GM15510 (cell line): Measurements from ENCODE around the gene COL6A1.

ENCODE experiments used
- POLR2A ChIP-seq: IDR thresholded peaks from 3 replicates; pipeline ENCODE4 v1.6.1; 2011; ENCODE audit warnings: borderline replicate concordance; ENCODE audit not compliant: insufficient read length; ENCODE audit errors: extremely low read depth

COL6A1 gene

GRCh38 chr21:45942755-45943629 lies 38.6 kb upstream of the COL6A1 start:
- TF ChIP-seq POLR2A = no peak

DNA sequence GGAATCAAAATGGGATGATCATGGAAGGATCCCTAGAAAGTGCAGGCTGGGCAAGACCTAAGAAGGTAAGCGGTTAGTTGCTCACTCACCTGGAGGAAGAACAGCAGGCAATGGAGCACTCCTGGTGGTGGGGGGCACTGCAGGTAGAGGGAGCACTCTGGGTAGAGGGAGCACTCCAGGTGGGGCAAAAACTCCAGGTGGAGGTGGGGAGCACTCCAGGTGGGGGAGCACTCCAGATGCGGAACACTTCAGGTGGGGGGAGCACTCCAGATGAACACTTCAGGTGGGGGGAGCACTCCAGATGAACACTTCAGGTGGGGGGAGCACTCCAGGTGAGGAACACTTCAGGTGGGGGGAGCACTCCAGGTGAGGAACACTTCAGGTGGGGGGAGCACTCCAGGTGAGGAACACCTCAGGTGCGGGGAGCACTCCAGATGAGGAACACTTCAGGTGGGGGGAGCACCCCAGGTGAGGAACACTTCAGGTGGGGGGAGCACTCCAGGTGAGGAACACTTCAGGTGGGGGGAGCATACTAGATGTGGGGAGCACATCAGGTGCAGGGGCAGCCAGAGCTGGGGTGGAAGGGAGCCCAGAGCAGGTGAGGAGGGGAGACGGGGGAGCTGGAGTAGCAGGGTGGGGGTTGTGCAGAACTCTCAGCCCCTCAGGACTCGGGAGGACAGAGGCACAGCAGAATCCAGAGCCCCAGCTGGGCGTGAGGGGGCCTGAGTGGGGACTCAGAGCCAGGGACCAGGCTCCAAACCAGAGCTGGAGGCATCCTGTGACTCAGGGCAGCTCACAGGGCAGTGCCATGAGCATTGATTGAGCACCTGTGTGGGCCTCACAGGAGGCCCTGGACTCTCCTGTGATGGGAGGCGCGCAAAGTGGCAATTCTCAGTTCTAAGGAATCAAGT lies 37.7 kb upstream of the COL6A1 start:
- no peak for TF ChIP-seq POLR2A

DNA sequence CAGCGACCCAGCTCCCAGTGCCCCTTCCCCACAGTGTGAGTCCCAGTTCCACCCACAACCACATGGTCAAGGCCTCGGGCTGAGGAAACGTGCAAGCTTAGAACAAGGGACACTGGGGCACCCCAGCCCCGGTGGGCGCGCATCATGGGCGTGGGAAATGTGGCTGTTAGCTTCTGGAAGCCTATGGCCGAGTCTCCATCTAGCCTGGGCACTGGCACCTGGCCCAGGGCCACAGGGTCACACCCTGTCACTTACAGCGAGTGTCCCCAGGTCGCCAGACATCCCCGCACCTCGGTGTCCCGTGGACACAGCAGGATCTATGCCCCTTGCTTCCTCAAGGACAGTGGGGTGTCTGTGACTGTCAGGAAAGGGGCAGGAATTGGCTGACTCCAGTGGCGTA lies 37.0 kb upstream of the COL6A1 start:
- no peak for TF ChIP-seq POLR2A

GRCh38 chr21:45945066-45945867 lies 36.3 kb upstream of the COL6A1 start:
- no peak for TF ChIP-seq POLR2A

DNA sequence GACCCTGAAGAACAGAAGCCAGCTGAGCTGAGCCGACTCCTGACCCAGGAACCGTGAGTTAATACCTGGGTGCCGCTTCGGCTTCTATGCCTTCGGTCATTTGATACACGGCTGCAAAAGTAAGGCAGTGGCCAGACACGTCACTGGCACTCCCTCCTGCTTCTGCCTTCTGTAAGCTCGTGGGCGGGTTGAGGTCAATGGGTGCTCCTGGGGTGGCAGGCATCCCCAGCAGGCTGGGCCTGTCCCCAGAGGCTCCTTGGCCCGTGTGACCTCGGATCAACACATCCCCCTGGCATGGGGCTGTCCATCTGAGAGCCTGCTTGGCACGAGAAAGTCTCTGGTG lies 35.7 kb upstream of the COL6A1 start:
- TF ChIP-seq POLR2A = no peak

- no peak for TF ChIP-seq POLR2A
Measured at GRCh38 chr21:45947296-45947695, 34.3 kb upstream of the COL6A1 start.

- no peak for TF ChIP-seq POLR2A
Measured at GRCh38 chr21:45947716-45948255, 33.8 kb upstream of the COL6A1 start.

DNA sequence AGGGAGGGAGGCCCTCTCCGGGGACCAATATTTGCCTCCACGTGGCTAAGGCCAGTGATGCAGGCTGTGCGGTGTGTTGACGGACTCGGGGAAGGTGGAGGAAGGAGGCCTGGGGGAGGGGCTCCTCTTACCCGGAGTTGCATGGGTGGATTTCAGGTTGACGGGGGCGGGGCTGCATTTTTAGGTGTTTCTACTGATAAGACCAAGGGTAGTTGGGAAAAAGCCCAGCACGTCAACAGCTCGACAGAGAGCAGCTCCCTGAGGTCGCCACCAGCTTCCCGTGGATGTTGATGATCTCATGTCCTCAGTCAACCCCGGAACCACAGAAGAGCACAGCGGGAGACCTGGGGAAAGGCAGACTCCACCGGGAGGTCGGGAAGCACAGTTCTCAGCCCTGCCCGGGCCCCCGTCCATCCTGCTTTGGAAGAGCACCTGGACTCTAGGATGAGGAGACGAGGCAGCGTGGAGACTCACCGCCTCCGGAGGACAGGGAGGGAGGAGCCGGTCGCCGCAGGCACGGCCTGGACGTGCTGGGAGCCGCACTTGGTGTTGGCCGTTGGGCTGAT lies 32.9 kb upstream of the COL6A1 start:
- no peak for TF ChIP-seq POLR2A

DNA sequence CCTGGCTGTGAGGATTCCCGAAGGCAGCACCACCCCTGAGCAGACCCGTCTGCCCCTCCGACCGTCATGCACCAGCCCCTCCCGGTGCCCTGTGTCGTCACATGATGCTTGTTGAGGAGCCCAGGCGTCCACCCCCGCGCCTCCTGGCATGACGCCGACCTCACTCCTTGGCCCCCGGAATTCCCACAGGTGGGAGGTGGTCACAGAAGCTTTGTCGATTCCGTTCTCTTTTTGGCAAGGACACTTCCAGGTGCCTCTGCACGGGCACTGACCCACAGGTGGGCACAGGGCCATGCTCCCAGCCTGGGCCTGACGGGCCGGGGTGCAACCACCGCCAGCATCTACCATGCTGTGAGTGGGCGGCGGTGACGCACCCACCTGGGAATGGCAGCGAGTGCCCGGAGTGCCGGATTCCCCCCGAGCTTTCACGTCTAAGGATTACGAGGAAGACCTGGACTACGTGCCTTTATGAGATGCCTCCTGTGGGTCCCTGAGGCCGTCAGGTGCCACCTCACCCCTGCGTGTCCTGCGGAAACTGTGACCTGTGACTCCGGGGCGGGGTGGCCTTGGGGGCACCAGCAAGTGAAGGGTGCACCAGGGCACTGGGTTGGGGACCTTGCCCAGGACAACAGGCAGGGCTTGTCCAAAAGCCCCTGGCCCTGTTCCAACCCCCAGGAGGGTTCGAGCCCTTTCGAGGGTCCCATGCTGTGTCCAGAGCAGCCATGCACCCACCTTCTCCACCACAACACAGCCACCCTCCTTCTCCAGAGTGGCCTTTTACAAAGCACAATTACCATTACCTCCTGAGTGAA lies 31.4 kb upstream of the COL6A1 start:
- TF ChIP-seq POLR2A = no peak

DNA sequence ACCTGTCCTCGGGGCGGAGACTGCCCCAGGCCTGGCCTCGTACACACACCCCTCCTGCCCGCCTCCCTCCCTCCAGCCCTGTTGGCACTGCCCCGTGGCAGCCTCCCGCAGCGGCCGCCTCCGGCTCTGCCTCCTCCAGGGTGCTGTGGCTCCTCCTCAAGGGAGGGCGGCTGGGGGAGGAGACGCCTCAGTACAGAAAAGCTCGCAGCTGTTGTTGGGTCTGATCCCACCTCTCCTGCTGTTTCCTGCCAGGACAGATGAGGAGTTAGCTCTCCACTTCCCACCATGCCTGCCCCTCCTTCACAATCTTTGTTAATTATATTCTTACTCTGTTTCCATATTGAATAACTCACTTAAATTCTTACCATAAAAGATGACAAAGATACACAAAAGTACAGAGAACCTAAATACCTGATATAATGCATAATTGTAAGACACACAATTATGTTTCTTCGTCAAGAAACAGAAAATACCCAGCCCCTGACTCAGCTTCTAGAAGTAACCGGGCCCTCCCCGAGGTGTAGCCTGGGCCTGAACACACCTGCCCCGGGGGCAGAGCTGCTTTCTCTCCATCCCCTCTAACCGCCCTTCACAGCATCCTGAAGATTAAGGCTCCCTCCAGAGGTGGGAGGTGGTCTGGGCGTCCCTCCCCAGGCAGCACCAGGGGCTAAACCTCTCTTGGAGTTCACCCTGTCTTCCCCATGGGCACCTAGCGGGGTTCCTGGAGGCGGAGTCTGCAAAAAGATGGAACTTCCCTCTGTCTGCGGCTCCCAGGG lies 30.6 kb upstream of the COL6A1 start:
- no peak for TF ChIP-seq POLR2A

GRCh38 chr21:45951676-45952075 lies 29.9 kb upstream of the COL6A1 start:
- TF ChIP-seq POLR2A = no peak

- no peak for TF ChIP-seq POLR2A
Measured at GRCh38 chr21:45952974-45953373, 28.6 kb upstream of the COL6A1 start.

GRCh38 chr21:45954261-45954660 lies 27.3 kb upstream of the COL6A1 start:
- TF ChIP-seq POLR2A = no peak

DNA sequence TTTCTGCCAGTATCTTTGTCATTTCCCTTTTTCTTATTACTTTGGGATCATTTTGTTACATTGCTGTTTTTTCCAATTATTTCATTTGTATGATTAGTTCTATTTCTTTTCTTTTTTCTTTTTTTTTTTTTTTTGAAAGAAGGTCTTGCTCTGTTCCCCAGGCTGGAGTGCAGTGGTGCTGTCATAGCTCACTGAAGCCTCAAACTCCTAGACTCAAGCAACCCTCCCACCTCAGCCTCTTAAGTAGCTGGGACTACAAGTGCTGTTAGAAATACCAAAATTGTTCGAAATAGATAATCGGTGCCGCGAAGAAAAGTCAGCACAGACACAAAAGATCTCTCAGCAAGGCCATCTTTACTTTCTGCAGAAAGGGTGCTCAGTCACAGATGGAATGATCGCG lies 26.6 kb upstream of the COL6A1 start:
- TF ChIP-seq POLR2A = no peak

GRCh38 chr21:45957551-45957950 lies 24.0 kb upstream of the COL6A1 start:
- TF ChIP-seq POLR2A = no peak
